ENCODE data around the gene LRG1.

Gene LRG1

GRCh38 chr19:4579389-4579788, 39.6 kb upstream of the LRG1 start:
- no peaks in the 10 kb centered on the region for H3K79me2 ChIP-seq (ENCODE audit: insufficient read depth, low read length)

GRCh38 chr19:4578552-4579248, 38.9 kb upstream of the LRG1 start:
- no peak overlapping the region for H3K4me3 ChIP-seq (ENCODE audit: insufficient read depth, low read length, poor library complexity, severe bottlenecking)
- H3K79me2 ChIP-seq (ENCODE audit: insufficient read depth, low read length), result no peaks in the 10 kb centered on the region
- no peaks in the 10 kb centered on the region for H3K36me3 ChIP-seq (ENCODE audit: low read length)
- H3K27ac ChIP-seq (ENCODE audit: low read depth, low read length), result no peak overlapping the region
- TF ChIP-seq CTCF (IDR thresholded peaks at IDR 0.05; ENCODE audit: insufficient read depth, low read length, poor library complexity, severe bottlenecking), result no peak
- no peak for TF ChIP-seq EZH2phosphoT487 (conservative IDR thresholded peaks at IDR 0.05; ENCODE audit: low read length)
- no peaks in the 10 kb centered on the region for H3K9me2 ChIP-seq (replicated peaks; ENCODE audit: insufficient read depth, low read length)
- H3F3A ChIP-seq (ENCODE audit: insufficient read depth), result no peaks in the 10 kb centered on the region
- no peak overlapping the region for H2AFZ ChIP-seq (ENCODE audit: low read depth, low read length, severe bottlenecking)
- no peaks in the 10 kb centered on the region for H3K27me3 ChIP-seq (ENCODE audit: low read length)
- no peak overlapping the region for H3K4me2 ChIP-seq (ENCODE audit: low read depth, low read length, poor library complexity, severe bottlenecking)
- H3K9me3 ChIP-seq (ENCODE audit: insufficient read depth, low read length), result no peaks in the 10 kb centered on the region
- H4K20me1 ChIP-seq (ENCODE audit: low read depth, low read length), result no peaks in the 10 kb centered on the region
- no peak overlapping the region for H3K9ac ChIP-seq (ENCODE audit: low read length)

More at GRCh38 chr19:4579389-4579788, 39.6 kb upstream of the LRG1 start:
- Histone ChIP-seq H4K20me1 (ENCODE audit: low read depth, low read length) (no peaks in the 10 kb centered on the region), H3K9ac (ENCODE audit: low read length) (no peak overlapping the region), H2AFZ (ENCODE audit: low read depth, low read length, severe bottlenecking) (no peak overlapping the region), H3K9me3 (ENCODE audit: insufficient read depth, low read length) (no peaks in the 10 kb centered on the region), H3F3A (ENCODE audit: insufficient read depth) (no peaks in the 10 kb centered on the region), H3K9me2 (replicated peaks; ENCODE audit: insufficient read depth, low read length) (no peaks in the 10 kb centered on the region), H3K36me3 (ENCODE audit: low read length) (no peaks in the 10 kb centered on the region), H3K4me3 (ENCODE audit: insufficient read depth, low read length, poor library complexity, severe bottlenecking) (no peak overlapping the region), H3K4me2 (ENCODE audit: low read depth, low read length, poor library complexity, severe bottlenecking) (no peak overlapping the region), H3K27me3 (ENCODE audit: low read length) (no peaks in the 10 kb centered on the region), H3K27ac (ENCODE audit: low read depth, low read length) (no peak overlapping the region)
- TF ChIP-seq EZH2phosphoT487 (conservative IDR thresholded peaks at IDR 0.05; ENCODE audit: low read length) (no peak), CTCF (IDR thresholded peaks at IDR 0.05; ENCODE audit: insufficient read depth, low read length, poor library complexity, severe bottlenecking) (no peak)

- Histone ChIP-seq H3K27ac (ENCODE audit: low read depth, low read length) (no peak overlapping the region), H4K20me1 (ENCODE audit: low read depth, low read length) (no peaks in the 10 kb centered on the region), H3K4me2 (ENCODE audit: low read depth, low read length, poor library complexity, severe bottlenecking) (no peak overlapping the region), H3K4me3 (ENCODE audit: insufficient read depth, low read length, poor library complexity, severe bottlenecking) (no peak overlapping the region), H3K9me3 (ENCODE audit: insufficient read depth, low read length) (no peaks in the 10 kb centered on the region), H3K27me3 (ENCODE audit: low read length) (no peaks in the 10 kb centered on the region), H2AFZ (ENCODE audit: low read depth, low read length, severe bottlenecking) (no peak overlapping the region), H3K36me3 (ENCODE audit: low read length) (no peaks in the 10 kb centered on the region), H3K9me2 (replicated peaks; ENCODE audit: insufficient read depth, low read length) (no peaks in the 10 kb centered on the region), H3F3A (ENCODE audit: insufficient read depth) (no peaks in the 10 kb centered on the region), H3K79me2 (ENCODE audit: insufficient read depth, low read length) (no peaks in the 10 kb centered on the region), H3K9ac (ENCODE audit: low read length) (no peak overlapping the region)
- TF ChIP-seq CTCF (IDR thresholded peaks at IDR 0.05; ENCODE audit: insufficient read depth, low read length, poor library complexity, severe bottlenecking) (no peak), EZH2phosphoT487 (conservative IDR thresholded peaks at IDR 0.05; ENCODE audit: low read length) (no peak)
Observed at GRCh38 chr19:4577020-4577782, 37.4 kb upstream of the LRG1 start.
